SK-N-MC (cell line): ENCODE results near the gene OPCML.

Source experiments
- EZH2 ChIP-seq: fragments of 200-600 bp; sonication (generic); IDR thresholded peaks from one replicate; pipeline ENCODE4 v1.6.1; 2017; ENCODE audit warnings: antibody characterized with exemption
- FOXP2 ChIP-seq: optimal IDR thresholded peaks from 2 replicates; pipeline ENCODE3; 2011; ENCODE audit warnings: mild to moderate bottlenecking, moderate library complexity; ENCODE audit not compliant: insufficient read depth; ENCODE audit errors: extremely low read length, control extremely low read depth
- POLR2AphosphoS5 ChIP-seq: IDR thresholded peaks from 2 replicates; pipeline ENCODE4 v1.6.1; 2012; ENCODE audit warnings: mild to moderate bottlenecking, low read depth, low read length, borderline replicate concordance

DNA sequence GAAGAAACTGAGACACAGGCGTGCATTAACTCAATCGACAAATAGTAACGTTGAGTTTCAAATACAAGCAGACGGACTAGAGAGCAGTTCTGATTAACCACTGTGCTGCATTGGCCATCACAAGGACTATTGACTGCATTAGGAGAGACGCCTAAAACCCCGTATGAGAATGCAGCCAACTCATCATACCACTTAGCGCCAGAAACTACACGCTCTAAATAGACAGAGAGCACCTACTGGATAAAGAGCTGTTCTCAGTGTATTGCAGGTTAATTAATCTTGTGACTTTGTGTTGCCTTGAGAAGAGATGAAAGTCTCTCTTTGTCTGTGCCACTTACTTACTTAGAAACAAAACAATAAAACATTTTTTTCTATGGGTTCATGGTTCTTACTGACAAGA is 484.0 kb downstream of the OPCML start:
- TF ChIP-seq EZH2 (no peak), POLR2AphosphoS5 (no peak), FOXP2 (no peak)
